Central memory CD8-positive, alpha-beta T cell (primary cell): ENCODE results near the gene P2RY8.
A peak's percentile ranks its signal among the peaks of the same experiment; 100 is the strongest.
"Not testable (repeated sequence)": the region's sequence is repeated elsewhere in the genome, so short reads cannot be mapped to it uniquely, and the experiment has no call there.

Experiments used
- ATAC-seq: fragments of 150-1000 bp; cut with Tn5 transposase; replicated peaks from 2 replicates; pipeline ENCODE4 v1.10.0; 2022; ENCODE audit warnings: mild to moderate bottlenecking, moderate FRiP score, moderate number of reproducible peaks; ENCODE audit not compliant: poor library complexity, severe bottlenecking; ENCODE audit errors: extremely low read depth
- DNase-seq, 2 donors: peaks; one replicate each; pipeline ENCODE4 v3.0.0; 2021; ENCODE audit warnings: low spot score in 2 of 2
- H3K27ac Mint-ChIP-seq: one replicate; pipeline ENCODE4 v1.8.0; 2022; ENCODE audit warnings: low read depth, mild to moderate bottlenecking, moderate library complexity, mixed read lengths
- H3K27me3 Mint-ChIP-seq: one replicate; pipeline ENCODE4 v1.8.0; 2022; ENCODE audit warnings: mixed read lengths
- H3K36me3 Mint-ChIP-seq: one replicate; pipeline ENCODE4 v1.8.0; 2022; ENCODE audit warnings: mild to moderate bottlenecking, moderate library complexity, mixed read lengths; ENCODE audit not compliant: insufficient read depth
- H3K4me1 Mint-ChIP-seq: one replicate; pipeline ENCODE4 v1.8.0; 2022; ENCODE audit warnings: mixed read lengths
- H3K4me3 Mint-ChIP-seq: one replicate; pipeline ENCODE4 v1.8.0; 2022; ENCODE audit warnings: mild to moderate bottlenecking, moderate library complexity, mixed read lengths
- H3K9me3 Mint-ChIP-seq: one replicate; pipeline ENCODE4 v1.8.0; 2022; ENCODE audit warnings: mixed read lengths

Gene P2RY8

DNA sequence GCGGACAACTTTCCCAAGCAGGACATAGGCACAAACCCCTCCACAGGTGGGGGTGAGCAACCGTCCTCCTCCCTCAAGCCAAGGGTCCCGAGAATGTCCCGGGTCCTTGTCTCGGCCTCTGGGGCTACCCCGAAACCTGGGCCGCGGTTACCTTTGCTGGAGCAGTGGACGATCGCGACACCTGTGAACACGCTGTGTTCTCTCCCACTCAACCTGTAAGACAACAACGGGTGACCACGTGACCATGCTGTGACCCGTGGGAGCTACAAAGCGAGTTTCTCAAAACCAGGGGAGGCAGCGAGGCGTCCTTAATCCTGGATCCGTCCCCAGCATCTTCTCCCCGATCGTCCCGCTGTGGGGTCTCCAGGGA, 102.1 kb downstream of the P2RY8 start:
- Mint-ChIP-seq H3K27ac (no peak overlapping the region), H3K4me1 (no peaks in the 10 kb centered on the region), H3K27me3 (no peaks in the 10 kb centered on the region), H3K4me3 (no peak overlapping the region), H3K36me3 (peaks cover 42% of the 10 kb centered on the region), H3K9me3 (peaks cover 8% of the 10 kb centered on the region)
- DNase-seq = no peak
- ATAC-seq = no peak

DNA sequence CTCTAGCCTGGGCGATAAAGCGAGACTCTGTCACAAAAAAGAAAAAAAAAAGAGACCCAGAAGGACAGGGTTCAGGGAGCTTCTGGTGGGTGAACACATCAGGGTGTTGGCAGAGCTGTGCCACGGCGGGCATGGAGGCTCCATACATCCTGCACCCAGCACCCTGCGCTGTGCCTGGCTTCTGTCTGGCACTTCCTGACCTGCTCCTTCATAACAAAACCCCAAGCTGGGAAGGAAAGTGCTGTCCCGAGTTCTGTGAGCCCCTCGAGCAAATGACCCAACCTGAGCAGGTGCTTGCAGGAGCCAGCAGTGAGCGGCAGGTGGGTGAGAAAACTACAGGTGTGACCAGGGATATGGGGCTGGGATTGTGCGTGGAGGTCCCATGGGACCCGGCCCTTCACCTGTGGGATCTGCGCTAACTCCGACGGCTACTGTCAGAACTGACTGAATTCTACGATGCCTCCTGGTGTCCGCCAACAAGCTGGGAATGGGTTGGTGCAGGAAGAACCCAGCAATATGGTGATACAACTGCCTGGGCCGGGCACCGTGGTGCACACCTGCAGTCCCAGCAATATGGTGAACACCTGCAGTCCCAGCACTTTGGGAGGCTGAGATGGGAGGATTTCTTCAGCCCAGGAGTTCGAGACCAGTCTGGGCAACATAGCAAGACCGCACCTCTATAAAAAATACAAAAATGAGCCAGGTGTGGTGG, 103.2 kb downstream of the P2RY8 start:
- H3K27ac Mint-ChIP-seq = no peak overlapping the region
- DNase-seq (no peak), ATAC-seq (no peak)
- peaks cover 8% of the 10 kb centered on the region for H3K9me3 Mint-ChIP-seq
- H3K4me1 Mint-ChIP-seq = no peaks in the 10 kb centered on the region
- no peak overlapping the region for H3K4me3 Mint-ChIP-seq
- peaks cover 38% of the 10 kb centered on the region for H3K36me3 Mint-ChIP-seq
- no peaks in the 10 kb centered on the region for H3K27me3 Mint-ChIP-seq

DNA sequence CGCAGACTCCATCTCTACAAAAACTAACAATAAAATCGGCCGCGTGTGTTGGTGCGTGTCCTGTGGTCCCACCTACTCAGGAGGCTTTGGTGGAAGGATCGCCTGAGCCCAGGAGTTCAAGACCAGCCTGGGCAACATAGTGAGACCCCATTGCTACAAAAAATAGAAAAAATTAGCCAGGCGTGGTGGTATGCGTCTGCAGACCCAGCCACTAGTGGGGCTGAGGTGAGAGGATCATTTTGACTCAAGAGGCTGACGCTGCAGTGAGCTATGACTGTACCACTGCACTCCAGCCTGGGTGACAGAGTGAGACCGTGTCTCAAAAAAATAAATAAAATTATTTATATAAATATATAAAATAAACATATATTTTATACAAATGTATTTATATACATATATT, 106.5 kb downstream of the P2RY8 start:
- Mint-ChIP-seq H3K4me1 (no peaks in the 10 kb centered on the region), H3K27ac (no peak overlapping the region), H3K9me3 (no peaks in the 10 kb centered on the region), H3K27me3 (no peaks in the 10 kb centered on the region), H3K36me3 (peaks cover 25% of the 10 kb centered on the region), H3K4me3 (no peak overlapping the region)
- ATAC-seq (no peak), DNase-seq (no peak)

DNA sequence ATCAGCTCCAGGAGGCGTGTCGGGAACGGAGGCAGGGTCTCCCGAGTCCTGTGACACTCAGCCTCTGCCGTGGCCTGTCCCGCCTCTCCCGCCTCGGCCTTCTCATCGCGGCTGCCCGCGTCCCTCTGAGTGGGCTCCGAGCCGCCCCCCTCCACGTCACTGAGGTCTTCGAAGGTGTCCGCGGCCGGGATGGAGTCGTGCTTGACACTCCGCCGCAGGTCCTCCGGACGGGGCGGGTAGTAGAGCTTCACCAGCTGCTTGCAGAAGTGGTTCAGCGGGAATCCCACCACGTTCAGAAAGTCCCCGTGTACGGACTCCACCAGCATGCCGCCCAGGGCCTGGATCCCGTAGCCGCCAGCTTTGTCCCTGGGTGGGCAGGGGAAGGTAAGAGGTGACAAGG, 109.2 kb downstream of the P2RY8 start:
- Mint-ChIP-seq H3K27ac (no peak overlapping the region), H3K9me3 (peaks cover 10% of the 10 kb centered on the region), H3K4me3 (no peak overlapping the region), H3K4me1 (peaks cover 10% of the 10 kb centered on the region), H3K36me3 (peaks cover 18% of the 10 kb centered on the region), H3K27me3 (no peaks in the 10 kb centered on the region)
- DNase-seq (no peak), ATAC-seq (no peak)

DNA sequence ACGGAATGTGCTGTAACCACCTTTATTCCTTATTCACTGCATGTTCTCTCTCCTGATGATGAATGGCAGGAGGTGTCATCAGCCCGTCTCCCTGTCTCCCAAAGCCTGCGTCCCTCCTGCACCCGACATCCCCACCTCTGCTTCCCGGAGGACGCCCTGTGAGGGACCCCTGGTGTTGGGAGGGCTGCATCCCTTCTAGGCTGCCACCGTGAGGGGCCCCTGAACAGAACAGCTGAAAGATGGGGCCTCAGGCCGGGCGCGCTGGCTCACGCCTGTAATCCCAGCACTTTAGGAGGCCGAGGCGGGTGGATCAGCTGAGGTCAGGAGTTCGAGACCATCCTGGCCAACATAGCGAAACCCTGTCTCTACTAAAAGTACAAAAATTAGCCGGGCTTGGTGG, 110.7 kb downstream of the P2RY8 start:
- not testable (repeated sequence) for H3K4me3 Mint-ChIP-seq, DNase-seq, H3K27me3 Mint-ChIP-seq, H3K4me1 Mint-ChIP-seq, ATAC-seq
- H3K27ac Mint-ChIP-seq = peak overlapping the region; percentile 85
- H3K9me3 Mint-ChIP-seq = peaks cover 10% of the 10 kb centered on the region
- H3K36me3 Mint-ChIP-seq = peaks cover 16% of the 10 kb centered on the region

DNA sequence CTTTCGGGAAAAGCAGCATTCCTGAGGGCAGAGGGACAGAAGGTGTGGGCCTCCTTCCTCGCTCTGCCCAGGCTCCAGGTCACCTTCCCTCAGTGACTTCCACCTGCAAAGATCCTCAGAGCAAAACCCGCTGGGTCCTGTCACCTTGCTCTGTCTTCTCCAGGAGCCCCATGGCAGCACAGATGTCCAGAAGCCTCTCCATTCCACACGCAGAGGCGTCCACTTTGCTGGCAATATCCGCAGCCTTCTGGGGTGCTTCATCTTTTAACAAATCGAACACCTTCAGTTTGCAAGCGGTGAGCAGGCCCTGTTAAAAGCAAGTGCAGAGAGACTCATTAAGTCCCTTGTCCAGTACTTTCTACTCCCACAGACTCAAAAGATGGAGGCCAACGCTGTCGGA, 111.6 kb downstream of the P2RY8 start:
- no peaks in the 10 kb centered on the region for H3K27me3 Mint-ChIP-seq
- peaks cover 11% of the 10 kb centered on the region for H3K4me1 Mint-ChIP-seq
- peak overlapping the region; percentile 4 for H3K27ac Mint-ChIP-seq
- DNase-seq (no peak), ATAC-seq (no peak)
- peaks cover 19% of the 10 kb centered on the region for H3K36me3 Mint-ChIP-seq
- H3K4me3 Mint-ChIP-seq = no peak overlapping the region
- peaks cover 10% of the 10 kb centered on the region for H3K9me3 Mint-ChIP-seq

DNA sequence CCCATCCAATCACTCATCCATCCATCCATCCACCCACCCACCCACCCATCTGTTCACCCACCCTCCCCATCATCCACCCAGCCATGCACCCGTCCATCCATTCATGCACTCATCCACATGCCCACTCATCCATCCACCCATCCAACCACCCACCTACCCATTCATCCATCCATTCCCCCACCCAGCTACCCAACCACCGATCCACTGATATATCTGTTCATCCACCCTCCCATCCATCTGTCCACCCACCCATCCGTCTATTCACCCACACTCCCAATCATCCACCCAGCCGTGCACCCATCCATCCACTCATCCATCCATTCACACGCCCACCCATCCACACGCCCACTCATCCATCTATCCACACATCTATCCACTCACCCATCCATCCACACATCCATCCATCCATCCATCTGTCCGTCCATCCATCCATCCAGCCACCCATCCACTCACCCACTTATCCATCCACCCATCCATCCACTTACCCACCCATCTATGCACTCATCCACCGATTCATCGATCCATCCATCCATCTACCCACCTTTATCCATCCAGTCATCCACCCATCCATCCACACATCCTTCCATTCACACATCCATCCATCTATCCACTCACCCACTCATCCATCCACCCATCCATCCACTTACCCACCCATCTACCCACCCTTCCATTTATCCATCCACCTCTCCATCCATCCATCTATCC, 112.7 kb downstream of the P2RY8 start:
- DNase-seq = no peak
- no peak for ATAC-seq
- Mint-ChIP-seq H3K27ac (peak overlapping the region; percentile 4), H3K4me1 (peaks cover 20% of the 10 kb centered on the region), H3K4me3 (no peak overlapping the region), H3K9me3 (peaks cover 17% of the 10 kb centered on the region), H3K27me3 (no peaks in the 10 kb centered on the region), H3K36me3 (peaks cover 21% of the 10 kb centered on the region)

DNA sequence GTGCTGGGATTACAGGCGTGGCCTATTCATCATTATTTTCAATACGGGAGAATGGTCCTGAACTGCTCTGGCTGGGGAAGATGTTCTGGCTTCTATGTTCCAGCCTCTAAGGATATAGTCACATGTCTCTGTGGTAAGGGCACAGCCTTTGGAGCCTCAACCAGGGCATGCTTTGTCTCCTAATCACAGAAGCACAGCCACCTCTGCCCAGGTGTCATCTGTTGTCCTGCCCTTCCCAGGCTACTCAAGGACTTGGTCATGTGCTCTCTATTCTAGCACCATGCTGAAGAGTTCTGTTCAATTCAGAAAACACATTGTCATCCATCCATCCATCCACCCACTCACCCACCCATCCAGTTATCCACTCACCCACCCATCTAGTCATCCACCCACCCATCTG, 113.8 kb downstream of the P2RY8 start:
- ATAC-seq (no peak), DNase-seq (no peak)
- Mint-ChIP-seq H3K27me3 (no peaks in the 10 kb centered on the region), H3K27ac (no peak overlapping the region), H3K9me3 (peaks cover 17% of the 10 kb centered on the region), H3K4me1 (peaks cover 20% of the 10 kb centered on the region), H3K4me3 (no peak overlapping the region), H3K36me3 (peaks cover 21% of the 10 kb centered on the region)

DNA sequence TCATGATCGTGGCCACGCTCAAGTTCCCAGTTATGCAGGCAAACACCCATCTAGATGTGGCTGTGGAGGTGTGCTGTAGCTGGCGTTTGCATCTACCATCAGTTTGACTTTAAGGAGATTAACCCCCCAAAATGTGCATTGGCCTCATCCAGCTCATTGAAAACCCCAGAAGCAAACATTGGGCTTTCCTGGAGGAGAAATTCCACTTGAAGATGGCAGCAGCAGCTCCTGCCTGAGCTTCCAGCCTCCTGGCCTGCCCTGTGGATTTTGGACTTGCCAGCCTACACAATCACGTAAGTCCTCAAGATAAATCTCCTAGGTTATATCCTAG, 114.9 kb downstream of the P2RY8 start:
- peaks cover 17% of the 10 kb centered on the region for H3K36me3 Mint-ChIP-seq
- no peak overlapping the region for H3K27ac Mint-ChIP-seq

DNA sequence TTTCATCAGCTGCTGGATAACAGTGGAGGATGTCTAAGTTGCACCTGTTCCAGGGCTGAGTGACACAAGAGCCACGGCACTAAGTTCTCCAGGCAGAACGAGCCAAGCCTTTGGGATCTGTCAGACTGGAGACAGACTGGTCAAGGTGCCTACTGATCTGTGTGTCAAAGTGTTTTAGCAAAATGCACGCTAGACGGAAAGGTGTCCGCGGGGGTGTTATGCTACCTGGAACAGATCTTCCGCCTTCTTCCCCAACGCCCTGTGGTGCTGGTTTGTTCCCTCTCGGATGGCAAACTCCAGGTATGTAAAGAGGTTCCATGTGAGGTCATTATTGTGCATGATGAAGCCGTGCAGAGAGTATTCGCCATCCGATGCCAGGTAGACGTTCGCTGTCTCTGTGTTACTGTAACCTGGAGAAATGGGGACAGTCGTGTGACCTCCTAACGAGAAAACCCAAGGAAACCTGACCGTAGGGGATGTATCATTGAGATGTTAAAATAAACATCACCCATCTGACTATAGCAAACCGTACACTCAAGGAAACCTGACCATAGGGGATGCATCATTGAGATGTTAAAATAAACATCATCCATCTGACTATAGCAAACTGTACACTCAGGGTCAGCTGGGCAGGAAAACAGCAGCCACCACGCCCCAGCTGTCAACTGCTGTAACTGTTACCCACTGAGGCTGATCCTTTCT, 115.4 kb downstream of the P2RY8 start:
- Mint-ChIP-seq H3K9me3 (peaks cover 17% of the 10 kb centered on the region), H3K4me3 (no peak overlapping the region), H3K27me3 (no peaks in the 10 kb centered on the region), H3K4me1 (peaks cover 20% of the 10 kb centered on the region), H3K36me3 (peaks cover 15% of the 10 kb centered on the region), H3K27ac (no peak overlapping the region)
- ATAC-seq (no peak), DNase-seq (no peak)

More for the DNA sequence above, 114.9 kb downstream of the P2RY8 start:
- H3K27me3 Mint-ChIP-seq = no peaks in the 10 kb centered on the region
- H3K4me1 Mint-ChIP-seq = peaks cover 20% of the 10 kb centered on the region
- H3K9me3 Mint-ChIP-seq = peaks cover 17% of the 10 kb centered on the region
- no peak for DNase-seq
- H3K4me3 Mint-ChIP-seq = no peak overlapping the region
- ATAC-seq = no peak

DNA sequence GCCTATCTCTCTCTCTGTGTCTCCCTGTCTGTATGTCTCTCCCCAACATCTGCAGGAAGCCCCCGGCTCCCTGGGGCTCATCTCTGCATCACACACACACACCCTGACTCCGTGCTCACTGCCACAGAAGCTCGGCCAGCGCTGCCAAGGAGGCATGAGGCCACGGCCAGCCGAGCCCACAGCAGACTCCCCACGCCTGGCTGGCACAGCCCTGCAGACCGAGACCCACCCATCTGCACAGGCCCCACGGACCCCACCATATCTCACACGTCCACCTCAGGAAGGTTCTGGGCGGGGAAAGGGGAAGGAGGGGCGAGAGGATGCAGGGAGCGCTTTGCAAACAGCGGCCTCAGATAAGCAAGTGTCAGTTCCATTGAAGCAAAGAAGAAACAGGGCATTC, 116.6 kb downstream of the P2RY8 start:
- DNase-seq (no peak), ATAC-seq (no peak)
- Mint-ChIP-seq H3K4me3 (no peak overlapping the region), H3K27me3 (no peaks in the 10 kb centered on the region), H3K36me3 (peaks cover 12% of the 10 kb centered on the region), H3K27ac (peak overlapping the region; percentile 80), H3K9me3 (peaks cover 17% of the 10 kb centered on the region), H3K4me1 (peaks cover 20% of the 10 kb centered on the region)

DNA sequence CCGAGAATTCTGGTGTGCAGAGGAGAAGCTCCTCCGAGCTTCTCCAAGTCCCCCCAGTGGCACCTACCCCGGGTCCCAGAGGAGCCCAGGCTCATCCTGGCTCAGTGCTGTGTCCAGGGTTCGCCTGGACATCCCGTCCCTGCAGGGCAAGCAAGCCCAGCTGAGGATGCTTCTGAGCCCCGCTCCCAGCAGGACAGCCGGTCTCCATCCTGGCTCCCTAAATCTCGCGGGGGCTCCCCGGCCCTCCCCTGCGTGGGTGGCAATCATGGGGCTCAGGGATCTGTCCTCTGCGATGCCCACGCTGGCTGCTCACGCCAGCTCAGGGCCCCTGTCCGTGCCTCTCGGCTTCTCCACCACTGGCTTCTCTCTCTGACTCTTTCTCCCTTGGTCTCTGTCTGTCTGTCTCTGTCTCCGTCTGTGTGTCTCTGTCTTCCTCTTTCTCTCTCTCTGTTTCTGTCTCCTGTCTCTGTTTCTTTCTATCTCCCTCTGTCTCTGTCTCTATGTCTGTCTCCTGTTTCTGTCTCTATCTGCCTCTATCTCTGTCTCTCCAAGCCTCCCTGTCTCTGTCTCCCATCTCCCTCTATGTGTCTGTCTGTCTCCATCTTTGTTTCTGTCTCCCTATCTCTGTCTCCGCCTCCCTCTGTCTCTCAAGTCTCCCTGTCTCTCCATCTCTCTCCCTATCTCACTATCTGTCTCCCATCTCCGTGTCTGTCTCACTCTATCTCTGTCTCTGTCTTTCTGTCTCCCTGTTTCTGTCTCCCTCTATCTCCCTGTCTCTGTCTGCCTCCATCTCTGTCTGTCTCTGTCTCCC, 117.2 kb downstream of the P2RY8 start:
- no peak overlapping the region for H3K4me3 Mint-ChIP-seq
- DNase-seq = no peak
- H3K9me3 Mint-ChIP-seq = peaks cover 13% of the 10 kb centered on the region
- peak overlapping the region; percentile 80 for H3K27ac Mint-ChIP-seq
- no peaks in the 10 kb centered on the region for H3K27me3 Mint-ChIP-seq
- H3K36me3 Mint-ChIP-seq = peaks cover 12% of the 10 kb centered on the region
- H3K4me1 Mint-ChIP-seq = peaks cover 15% of the 10 kb centered on the region
- ATAC-seq = no peak
